NCI-H82 (cell line): Measurements from ENCODE around the gene MKNK2.

Source experiments
- DNase-seq: peaks from one replicate; lab custom pipeline; 2025; lab: John Stamatoyannopoulos, UW

The MKNK2 gene

GRCh38 chr19:2058570-2059421 is 7.8 kb upstream of the MKNK2 start:
- no peak for DNase-seq

- no peak for DNase-seq
These were observed 6.7 kb upstream of the MKNK2 start for GRCh38 chr19:2057484-2058469.

GRCh38 chr19:2056837-2057192 is 5.8 kb upstream of the MKNK2 start:
- no peak for DNase-seq

GRCh38 chr19:2055931-2056836 is 5.1 kb upstream of the MKNK2 start:
- no peak for DNase-seq

GRCh38 chr19:2054763-2055162 is 3.7 kb upstream of the MKNK2 start:
- DNase-seq: no peak

- no peak for DNase-seq
These were observed 2.8 kb upstream of the MKNK2 start for GRCh38 chr19:2053601-2054389.

GRCh38 chr19:2051773-2052704 is 995 bp upstream of the MKNK2 start:
- no peak for DNase-seq

GRCh38 chr19:2050349-2050990 is 574 bp downstream of the MKNK2 start:
- no peak for DNase-seq

GRCh38 chr19:2049741-2050348 is 1.2 kb downstream of the MKNK2 start:
- DNase-seq: peak; percentile 38

GRCh38 chr19:2048959-2049740 is 1.9 kb downstream of the MKNK2 start:
- no peak for DNase-seq

- no peak for DNase-seq
These were observed 2.7 kb downstream of the MKNK2 start for GRCh38 chr19:2048104-2048958.

GRCh38 chr19:2047449-2048103 is 3.5 kb downstream of the MKNK2 start:
- no peak for DNase-seq

- DNase-seq: no peak
These were observed 4.0 kb downstream of the MKNK2 start for GRCh38 chr19:2047076-2047448.

- DNase-seq: no peak
These were observed 4.8 kb downstream of the MKNK2 start for GRCh38 chr19:2046046-2046907.

GRCh38 chr19:2045501-2046045 is 5.5 kb downstream of the MKNK2 start:
- no peak for DNase-seq
